Measurements from ENCODE around the gene PACRG. TPM values are rescaled to one million over a fixed set of nuclear protein-coding genes. Genes with fewer than 3 reads are reported as not detected.

Gene PACRG
- total and polyA plus RNA-seq, 12 donors: 2.1 to 34.6 (median 10.0) TPM

GRCh38 chr6:163214259-163214658 is 486.5 kb downstream of the PACRG start:
- Histone ChIP-seq H3K27me3 (no peaks in the 10 kb centered on the region), H3K9me3 (peaks cover 0 to 25% (median 11%) of the 10 kb centered on the region in 11 donors), H3K27ac (no peak overlapping the region), H3K36me3 (no peaks in the 10 kb centered on the region), H3K4me3 (no peak overlapping the region), H3K4me1 (peaks cover 0 to 16% (median 4%) of the 10 kb centered on the region in 9 donors)
- intact Hi-C loops (cut with DNase I): loop anchor here in 1 of 10 donors (10.0 kb wide), 1 partner anchor 81 kb away; no protein-coding TSS in a partner anchor
- no peak for TF ChIP-seq CTCF (IDR thresholded peaks at IDR 0.05)
- ATAC-seq: no peak
- DNase-seq: no peak
- WGBS, 2 donors: 86 to 93% methylated on average over 1 of the region's 1 CpG

GRCh38 chr6:163218361-163218894 is 490.7 kb downstream of the PACRG start:
- intact Hi-C loops (cut with DNase I): loop anchor here in 1 of 10 donors (10.0 kb wide), 1 partner anchor 76 kb away; no protein-coding TSS in a partner anchor
- H3K27me3 ChIP-seq: no peaks in the 10 kb centered on the region
- no peak for TF ChIP-seq CTCF (IDR thresholded peaks at IDR 0.05)
- WGBS, 2 donors: 73 to 80% methylated on average over 5 of the region's 5 CpGs
- no peak for DNase-seq
- H3K9me3 ChIP-seq: no peaks in the 10 kb centered on the region
- peaks cover 0 to 27% (median 4%) of the 10 kb centered on the region in 9 donors for H3K4me1 ChIP-seq
- peak in 3 of 8 donors; percentile 24 to 74 (median 50) for ATAC-seq
- no peak overlapping the region for H3K27ac ChIP-seq
- H3K36me3 ChIP-seq: no peaks in the 10 kb centered on the region
- H3K4me3 ChIP-seq: no peak overlapping the region

- TF ChIP-seq CTCF (IDR thresholded peaks at IDR 0.05): no peak
- intact Hi-C loops (cut with DNase I): no loop called here
Measured at GRCh38 chr6:163226181-163226835, 498.5 kb downstream of the PACRG start.

GRCh38 chr6:163226836-163227485 is 499.2 kb downstream of the PACRG start:
- 92 to 93% methylated on average over 10 of the region's 10 CpGs for WGBS, 2 donors
- Histone ChIP-seq H3K27ac (no peak overlapping the region), H3K4me3 (no peak overlapping the region), H3K27me3 (no peaks in the 10 kb centered on the region), H3K36me3 (no peaks in the 10 kb centered on the region), H3K9me3 (peaks cover 0 to 19% (median 0%) of the 10 kb centered on the region in 11 donors), H3K4me1 (no peaks in the 10 kb centered on the region)
- ATAC-seq (no peak), DNase-seq (no peak)
- no peak for TF ChIP-seq CTCF (IDR thresholded peaks at IDR 0.05)
- intact Hi-C loops (cut with DNase I): no loop called here

More at GRCh38 chr6:163226181-163226835, 498.5 kb downstream of the PACRG start:
- H3K9me3 ChIP-seq: peaks cover 0 to 19% (median 0%) of the 10 kb centered on the region in 11 donors
- 87 to 93% methylated on average over 9 of the region's 9 CpGs for WGBS, 2 donors
- DNase-seq (no peak), ATAC-seq (no peak)
- no peaks in the 10 kb centered on the region for H3K4me1 ChIP-seq
- no peak overlapping the region for H3K27ac ChIP-seq
- H3K36me3 ChIP-seq: no peaks in the 10 kb centered on the region
- H3K4me3 ChIP-seq: no peak overlapping the region
- H3K27me3 ChIP-seq: no peaks in the 10 kb centered on the region

Data from heart right ventricle (tissue), 16 donors.